HG03280 (cell line): Measurements from ENCODE around the gene LAMP5.

ENCODE experiments used
- ATAC-seq: cut with Tn5 transposase; IDR thresholded peaks from one replicate; pipeline ENCODE4 v1.9.1; 2021; ENCODE audit warnings: mild to moderate bottlenecking, moderate library complexity; ENCODE audit not compliant: unreplicated experiment

The LAMP5 gene

DNA sequence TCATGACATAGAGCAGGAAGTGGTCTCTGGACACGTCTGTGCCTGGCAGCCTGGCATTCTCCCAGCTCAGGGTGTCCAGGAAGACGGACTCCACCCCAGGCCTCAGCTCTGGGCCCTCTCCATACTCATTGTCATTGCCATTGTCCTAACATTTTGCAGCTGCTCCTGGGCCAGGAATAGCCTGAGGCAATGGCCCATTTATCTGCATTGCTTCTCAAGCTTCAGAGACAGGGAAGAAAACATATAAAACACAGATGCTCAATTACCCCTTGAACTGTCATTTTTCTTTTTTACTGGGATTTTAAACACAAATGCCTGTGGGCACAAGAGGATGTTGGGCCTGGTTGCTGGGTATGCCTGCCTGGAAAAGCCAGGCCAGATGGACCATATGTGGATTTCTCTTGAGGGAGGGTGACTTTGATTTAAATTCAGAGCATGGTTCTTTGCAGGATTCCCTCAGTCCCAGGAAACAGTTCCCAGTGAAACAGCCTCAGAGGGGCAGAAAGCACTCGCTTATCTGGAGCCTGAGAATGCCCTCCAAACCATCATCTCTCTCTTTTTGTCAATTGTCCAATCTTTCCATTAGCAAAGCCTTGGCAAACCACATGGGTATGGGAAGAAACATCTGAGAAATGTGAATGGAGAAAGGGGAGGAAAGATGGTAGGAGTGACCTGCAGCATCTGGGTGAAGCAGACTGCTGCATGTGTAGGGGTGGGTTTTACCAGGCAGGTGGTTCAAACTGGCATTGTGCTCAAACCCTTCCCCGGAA, 17.9 kb downstream of the LAMP5 start:
- ATAC-seq = no peak

DNA sequence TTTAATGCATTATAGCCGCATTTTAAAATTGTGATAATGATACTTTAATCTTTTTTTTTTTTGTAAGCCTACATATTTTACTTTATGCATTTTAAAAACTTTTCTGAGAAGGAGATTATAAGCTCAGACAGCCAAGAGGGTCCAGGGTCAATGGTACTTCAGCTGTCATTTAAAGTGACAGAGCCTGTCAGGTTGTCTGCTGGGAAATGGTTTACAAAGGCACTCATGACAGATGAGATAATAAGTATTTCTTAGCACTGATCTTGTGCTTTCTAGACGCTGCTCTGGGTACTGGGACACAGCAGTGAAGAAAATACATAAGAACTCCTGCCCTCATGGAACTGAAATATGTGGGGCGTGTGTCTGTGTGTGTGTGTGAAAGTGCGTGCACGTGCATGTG, 19.6 kb downstream of the LAMP5 start:
- no peak for ATAC-seq

DNA sequence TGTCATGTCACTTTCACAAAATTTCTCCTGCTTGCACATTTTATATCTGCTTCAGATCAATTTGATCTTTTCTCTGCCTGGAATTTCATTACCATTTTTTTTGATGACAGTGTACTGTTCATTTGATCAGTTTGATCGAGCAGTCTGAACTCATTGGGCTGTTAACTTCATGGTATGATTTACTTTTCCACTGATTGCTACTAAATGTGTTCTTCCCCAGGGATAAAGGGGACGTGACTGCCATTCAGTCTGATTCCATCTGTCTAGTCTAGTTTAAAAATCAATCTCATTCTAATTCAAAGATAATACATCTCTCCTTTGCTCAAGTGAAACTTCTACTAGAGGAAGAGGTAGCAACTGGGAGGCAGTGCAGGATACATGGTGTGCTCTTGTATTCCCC, 21.1 kb downstream of the LAMP5 start:
- ATAC-seq = no peak

DNA sequence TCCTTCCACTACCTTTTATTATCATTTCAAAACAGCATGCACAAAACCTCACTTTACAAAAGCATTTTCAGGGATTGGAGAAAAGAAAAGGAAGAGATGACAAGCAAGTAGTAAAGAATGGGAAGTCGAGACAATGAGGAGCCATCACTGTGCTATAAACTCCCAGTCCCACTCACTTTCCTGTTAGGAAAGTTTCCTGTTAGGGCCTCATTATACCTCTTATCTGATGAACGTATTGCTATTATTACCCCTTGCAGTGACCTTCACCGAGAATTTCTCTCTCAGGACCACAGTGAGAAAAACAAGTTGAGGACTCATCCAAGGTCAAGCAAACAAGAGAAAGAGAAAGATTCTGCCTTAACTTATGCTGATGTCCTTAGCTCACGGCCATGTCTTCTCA, 28.8 kb downstream of the LAMP5 start:
- ATAC-seq = no peak

DNA sequence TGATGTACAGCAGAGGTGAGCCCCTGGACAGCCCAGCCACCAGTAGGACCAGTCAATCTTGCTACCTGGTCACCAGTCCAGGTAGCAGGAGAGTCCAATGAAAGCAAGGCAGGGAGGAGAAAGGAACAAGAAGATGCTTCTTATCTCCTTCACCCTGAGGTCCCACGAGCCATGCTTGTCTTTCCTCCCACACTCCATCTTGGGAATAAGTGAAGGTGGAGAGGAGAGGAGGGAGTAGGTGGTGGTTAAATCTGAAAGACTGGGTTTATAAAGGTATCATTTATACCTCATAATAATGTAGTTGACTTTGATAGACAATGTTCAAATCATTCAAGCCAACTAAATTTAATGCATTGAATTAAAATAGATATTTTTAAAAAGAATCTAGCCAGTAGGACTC, 35.9 kb downstream of the LAMP5 start:
- ATAC-seq = no peak

DNA sequence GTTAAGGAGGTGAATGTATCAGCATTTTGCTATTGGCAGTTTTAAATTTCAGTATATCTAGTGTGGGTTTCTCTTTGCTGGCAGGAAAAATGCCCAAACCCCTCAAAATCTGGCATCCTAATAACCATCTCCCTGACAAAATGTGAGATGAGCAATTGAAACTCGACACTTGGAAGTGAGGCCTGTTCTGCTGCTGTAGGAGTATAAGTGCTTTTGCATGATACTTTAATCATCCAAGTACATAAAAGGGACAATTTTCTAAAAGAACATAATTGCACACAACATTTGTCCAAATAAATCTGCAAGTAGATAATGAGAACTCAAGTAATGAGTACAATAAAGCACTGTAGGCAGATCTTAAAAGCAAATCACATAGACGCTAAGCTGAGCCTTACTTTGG, 36.5 kb downstream of the LAMP5 start:
- no peak for ATAC-seq

DNA sequence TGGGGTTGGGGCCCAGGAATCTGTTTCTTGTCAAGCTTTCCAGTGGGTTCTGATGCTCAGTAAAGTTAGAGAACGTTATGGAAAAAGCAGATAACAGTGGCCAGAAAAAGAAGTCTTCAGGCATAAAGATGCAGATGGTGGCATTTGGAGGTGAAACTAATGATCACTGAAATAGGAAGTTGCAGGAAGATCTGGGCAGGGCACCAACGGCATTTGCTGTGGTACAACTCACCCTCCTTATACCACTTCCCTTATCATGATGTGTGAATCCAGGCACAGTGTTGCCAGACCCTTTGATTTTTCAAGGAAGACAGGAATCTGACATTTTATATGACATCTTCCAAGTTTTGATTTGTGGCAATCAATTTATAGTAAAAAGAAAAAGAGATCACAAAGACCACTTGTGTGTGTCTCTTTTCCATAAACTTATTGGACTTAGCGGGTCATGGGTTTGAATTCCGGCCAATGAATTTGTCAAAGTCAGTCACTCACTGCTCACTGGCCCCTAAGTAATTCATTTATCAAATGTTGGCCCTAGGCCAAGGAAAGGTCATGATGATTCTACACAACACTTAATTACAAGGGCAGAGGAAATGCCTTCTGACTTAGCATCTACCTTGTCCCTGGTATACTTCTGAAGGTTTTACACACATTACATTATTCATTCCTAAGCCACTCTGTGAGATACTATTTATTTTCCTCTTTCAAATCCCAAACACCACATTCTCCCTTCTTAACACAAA, 37.6 kb downstream of the LAMP5 start:
- no peak for ATAC-seq

DNA sequence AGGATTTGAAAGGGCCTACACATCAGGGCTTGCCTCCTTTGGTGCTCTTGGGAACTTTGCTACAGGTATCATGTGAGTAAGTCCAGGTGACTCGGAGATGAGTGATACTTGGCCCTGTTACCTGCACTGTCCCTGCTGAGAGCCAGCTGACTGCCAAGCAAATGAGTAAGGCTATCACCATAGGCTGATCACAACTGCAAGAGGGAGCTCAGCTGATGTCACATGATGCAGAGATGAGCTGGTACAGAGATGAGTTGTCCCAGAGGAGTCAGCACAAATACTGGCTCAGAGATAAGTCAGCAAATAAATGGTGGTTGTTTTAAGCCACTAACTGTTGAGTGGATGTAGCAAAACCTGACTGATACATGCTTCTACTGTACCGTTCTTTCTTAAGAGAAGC, 41.4 kb downstream of the LAMP5 start:
- ATAC-seq = no peak

DNA sequence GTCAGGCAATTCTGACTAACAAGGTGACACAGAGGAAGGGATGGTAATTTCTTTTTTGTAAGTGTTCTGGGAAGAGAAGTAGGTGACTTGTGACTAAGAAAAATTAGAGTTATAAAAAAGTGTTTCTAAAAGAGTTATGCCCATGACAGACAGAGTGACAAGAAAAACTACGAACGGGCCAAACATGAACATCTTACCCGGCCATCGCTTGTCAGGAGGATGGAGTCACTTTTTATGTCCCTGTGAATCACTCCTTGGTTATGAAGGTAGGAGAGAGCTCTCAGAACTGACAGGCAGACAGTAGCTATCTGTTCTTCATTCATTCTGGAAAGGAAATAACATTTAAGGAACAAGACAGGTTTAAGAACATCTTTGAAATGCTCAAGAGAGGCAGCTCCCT, 43.0 kb downstream of the LAMP5 start:
- ATAC-seq = no peak

DNA sequence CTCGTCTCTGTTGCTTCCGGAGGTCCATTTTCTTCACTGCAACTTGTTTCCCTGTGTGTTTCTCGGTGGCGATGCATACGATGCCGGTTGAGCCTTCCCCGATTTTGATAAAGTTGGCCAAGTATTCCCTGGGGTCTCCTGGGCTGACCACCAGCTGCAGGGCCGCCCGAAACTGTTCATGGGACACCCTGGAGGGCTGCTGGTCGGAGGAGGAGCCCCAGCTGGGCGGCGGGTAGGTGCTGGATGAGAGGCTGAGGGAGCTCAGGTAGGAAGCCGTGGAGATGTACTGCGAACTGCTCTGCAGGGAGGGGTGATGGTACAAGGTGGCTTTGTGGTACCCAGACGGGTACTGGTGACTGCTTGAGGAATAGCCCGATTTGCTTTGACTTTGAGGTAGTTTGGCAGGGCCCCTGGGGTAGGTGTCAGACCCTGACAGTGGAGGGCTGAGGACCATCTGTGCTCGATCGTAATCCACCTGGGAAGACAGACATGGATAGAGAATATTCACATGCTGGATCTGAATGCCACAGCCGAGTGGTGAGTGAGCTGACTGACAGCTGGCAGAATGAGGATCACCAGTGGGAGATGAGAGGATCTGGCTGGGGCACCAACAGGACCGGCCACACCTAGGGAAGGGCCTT, 51.6 kb downstream of the LAMP5 start:
- no peak for ATAC-seq

DNA sequence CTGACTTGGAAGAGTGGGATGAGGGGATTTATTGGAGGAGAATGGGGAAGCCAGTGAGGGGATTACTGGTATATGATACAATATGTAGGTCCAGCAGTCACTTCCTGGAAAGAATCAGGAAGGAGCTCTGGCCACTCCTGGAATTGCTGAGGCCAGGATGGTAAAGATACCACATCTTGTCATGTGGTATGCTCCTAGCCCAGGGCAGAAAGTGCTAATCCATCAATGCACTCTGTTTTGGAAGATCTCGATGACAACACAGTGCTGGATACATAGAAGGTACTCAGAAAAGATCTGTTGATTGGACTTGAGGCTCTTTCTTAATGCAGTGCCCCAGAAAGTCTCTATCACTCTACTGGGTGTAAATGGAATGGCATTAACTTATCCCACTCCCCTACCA, 52.6 kb downstream of the LAMP5 start:
- no peak for ATAC-seq

DNA sequence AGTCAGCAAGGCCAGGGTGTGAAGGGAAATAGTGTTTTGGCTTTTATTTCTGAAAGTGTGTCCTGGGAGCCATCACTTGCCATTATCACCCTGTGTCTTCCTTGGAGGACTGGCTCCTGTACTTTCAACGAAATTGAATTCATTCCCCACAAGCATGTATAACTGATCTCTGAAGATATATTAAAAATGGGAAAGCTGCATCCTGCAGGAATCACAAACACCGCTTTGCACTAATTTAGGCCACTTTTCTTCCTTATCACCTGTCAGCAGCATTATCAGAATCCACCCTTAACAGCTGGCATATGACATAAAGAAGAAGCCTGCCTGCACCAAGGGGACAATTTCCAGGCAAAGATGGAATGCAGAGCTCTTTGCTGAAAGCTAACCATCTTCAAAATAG, 56.2 kb downstream of the LAMP5 start:
- ATAC-seq = no peak

DNA sequence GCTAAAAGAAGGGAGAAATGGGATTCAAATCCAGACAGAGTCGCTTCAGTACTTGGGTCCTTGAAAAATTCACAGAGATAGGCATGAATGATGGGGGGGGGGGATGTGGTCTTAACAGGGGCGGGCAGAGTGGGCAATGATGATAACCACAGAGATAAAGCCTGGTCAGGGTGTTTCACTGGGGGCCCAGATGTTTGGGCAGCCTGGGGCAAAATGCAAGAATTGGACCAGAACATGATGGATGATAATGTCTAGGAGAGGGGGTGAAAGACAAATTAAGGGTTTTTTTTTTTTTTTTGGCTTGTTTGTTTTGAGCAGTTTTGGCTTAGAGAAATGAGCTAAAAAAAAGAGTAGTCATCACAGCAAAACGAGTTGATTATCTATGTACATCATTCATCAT, 57.4 kb downstream of the LAMP5 start:
- ATAC-seq = no peak

DNA sequence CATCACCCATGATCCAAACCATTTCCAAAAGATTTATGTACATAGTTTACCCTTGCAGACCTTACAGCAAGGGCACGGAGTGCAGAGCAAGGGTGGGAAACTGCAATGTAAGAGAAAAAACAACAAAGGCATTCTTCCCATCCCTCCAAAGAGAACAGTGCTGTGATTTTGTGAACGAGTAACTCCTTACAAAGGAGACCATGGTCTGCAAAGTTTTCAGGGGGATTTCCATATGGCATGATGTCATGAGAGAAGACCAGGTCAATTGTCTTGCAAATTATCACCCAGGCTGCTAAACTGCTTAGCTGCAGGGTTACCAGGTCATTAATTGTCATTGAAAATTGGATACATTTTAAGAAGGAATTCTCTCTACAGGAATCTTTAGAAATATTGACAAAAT, 58.3 kb downstream of the LAMP5 start:
- ATAC-seq = no peak

DNA sequence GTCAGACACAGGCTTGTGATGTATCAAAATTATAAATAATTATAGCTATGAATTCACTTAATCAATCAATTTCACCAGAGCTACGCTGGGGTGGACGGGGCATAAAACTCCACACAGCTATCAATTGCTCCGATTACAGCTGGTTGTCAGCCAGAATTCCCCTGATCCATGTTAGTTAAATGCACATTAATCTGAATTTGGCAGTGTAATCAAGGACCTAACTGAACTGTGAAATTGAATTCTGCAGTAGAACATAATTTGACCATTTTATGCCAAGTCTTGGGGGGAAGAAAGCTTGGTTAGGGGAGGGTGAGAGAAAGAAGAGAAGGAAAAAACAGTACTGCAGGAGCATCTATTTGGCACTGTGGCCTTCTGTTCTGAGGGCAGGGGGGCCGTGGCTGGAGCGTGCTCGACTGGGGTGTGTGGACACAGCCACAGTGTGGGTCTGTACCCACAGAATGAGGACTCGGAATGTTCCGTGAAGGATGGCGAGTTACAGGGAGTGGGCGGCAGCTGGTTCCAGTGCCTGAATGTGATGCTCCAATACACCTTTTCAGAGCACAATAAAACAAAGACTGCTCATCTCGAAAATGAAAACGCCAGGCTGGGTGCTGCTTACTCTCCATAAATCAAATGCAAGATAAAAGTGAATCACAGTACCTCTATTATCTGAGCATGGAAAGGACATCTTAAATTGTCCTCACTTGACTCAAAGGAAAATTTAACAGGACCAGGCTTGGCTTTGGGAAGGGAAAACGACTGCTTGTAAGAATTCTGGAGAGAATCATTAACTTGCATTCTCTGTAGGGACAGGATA, 59.2 kb downstream of the LAMP5 start:
- no peak for ATAC-seq

DNA sequence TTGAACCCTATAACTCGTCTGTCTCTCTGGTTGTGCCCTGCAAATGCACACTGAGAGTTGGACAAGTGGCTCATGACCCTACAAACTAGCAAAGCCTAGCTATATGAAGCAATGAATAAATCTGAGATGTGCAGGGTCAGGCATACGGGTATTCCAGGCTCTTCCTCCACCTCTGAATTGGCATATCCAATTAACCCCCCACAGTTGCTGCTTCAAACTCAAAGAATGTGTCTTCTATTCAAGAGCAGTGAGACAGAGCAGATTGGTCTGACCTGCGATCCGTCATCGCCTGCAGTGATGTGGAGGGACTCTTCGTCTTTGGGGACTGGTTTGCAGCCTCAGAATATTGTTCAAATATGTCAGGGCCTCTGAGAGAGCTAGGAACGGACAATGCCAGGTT, 59.8 kb downstream of the LAMP5 start:
- ATAC-seq = no peak

DNA sequence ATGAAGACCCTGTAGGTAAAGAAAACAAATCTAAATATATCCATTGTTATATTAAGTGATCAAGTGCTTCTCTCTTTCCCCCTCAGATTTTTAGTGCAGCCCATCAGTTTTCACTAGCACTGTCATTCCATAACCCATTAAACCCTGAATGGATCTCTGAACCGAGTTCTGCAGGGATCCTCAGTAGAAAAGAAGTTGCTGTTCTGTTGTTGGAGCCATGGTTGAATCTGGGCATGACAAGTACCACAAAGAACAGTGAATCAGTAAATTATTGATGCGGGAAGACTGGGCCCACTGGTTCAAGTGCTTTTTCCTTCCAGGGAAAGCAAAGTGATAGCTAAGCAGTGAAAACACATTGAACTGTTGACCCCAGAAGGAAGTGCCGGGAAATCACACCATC, 60.4 kb downstream of the LAMP5 start:
- no peak for ATAC-seq

DNA sequence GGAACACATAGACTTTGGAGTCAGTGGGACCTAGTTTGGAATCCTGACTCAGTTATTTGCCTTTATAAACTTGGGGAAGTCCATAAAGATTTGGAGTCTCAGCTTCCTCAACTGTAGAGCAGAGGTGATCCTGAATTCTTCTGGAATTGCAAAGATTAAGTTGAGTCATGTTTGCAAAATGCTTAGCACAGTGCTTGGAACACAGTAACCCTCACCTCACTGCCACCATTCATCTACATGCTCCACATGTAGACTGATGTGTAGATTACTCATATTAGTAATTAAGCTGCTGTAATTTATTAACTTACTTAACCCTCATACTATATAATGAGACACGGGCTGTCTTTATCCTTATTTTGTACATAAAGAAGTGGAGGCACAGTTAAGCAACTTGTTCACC, 61.4 kb downstream of the LAMP5 start:
- ATAC-seq = no peak

DNA sequence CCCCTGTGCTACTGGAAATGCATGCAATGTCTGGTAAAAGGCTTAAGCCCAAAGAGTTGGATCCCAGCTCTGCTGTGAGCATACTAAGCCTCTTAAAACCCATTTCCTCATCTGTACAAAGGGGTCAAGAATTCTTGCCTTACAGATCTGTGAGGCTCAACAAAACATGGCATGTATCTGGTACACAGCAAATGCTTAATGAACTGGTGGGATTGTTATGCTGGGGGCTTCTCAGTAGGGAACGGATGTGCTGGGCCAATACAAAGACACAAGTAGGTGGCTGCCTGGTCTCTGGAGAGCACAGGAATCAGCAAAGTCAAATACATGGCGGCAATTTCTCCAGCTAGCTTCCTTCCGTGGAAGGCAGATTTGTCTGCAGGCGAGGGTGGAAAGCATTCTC, 62.3 kb downstream of the LAMP5 start:
- ATAC-seq = no peak

DNA sequence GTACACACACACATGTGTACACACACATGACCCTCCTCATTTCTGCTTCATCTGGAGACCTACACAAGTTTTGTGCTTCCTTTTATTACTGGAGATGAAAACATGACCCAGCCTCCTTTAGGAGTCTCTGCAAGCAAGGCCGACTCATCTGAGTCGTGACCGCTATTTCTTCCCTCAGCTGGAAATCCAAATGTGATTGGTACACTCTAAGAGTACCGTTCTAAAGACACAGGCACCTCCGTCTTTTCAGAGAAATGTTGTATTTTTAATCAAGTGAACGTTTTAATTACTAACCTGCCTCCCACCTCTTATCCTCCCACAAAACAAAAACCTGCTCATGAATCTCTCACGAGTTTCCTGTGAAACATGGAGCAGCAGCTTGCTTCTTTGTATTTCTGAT, 63.0 kb downstream of the LAMP5 start:
- no peak for ATAC-seq

DNA sequence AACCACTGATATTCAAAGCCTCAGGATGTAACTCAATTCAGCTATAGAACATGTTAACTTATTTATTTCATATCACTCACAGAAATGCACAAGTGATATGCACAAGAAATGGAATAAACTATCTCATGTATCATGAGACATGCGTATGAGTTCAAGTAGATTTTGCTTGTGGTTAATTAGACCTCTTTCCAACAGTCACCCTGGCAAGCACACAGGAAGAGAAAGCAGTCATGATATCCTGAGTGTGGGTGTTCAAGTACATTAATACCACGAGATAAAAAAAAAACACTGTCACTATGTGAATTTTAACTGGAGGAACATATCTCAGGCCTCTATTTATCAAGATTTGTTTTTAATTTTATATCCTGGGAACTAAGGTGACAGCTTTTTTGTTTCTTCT, 64.2 kb downstream of the LAMP5 start:
- no peak for ATAC-seq
